SK-N-SH (cell line): ENCODE data around the gene SMYD1. TPM values are rescaled to one million over a fixed set of nuclear protein-coding genes. Genes with fewer than 3 reads are reported as not detected.

Source experiments
- CTCF ChIA-PET: fragments of 300-600, 350-600 bp; formaldehyde crosslinking; extraction: SDS; loops from one replicate; lab custom pipeline; 2021; lab: Yijun Ruan, JAX
- POLR2A ChIA-PET: fragments of 350-600 bp; sonication (Branson Sonifier 250); formaldehyde crosslinking; extraction: SDS; loops from one replicate; lab custom pipeline; 2020; ENCODE audit warnings: antibody characterized with exemption, inconsistent platforms; lab: Yijun Ruan, JAX
- DNase-seq: peaks from one replicate; pipeline ENCODE4 v3.0.0; 2012
- H2AFZ ChIP-seq: fragments of 200-600 bp; sonication (generic); 2 replicates; pipeline ENCODE4 v1.8.1; 2016; ENCODE audit warnings: antibody characterized with exemption, mild to moderate bottlenecking, low read depth
- H3F3A ChIP-seq: fragments of 200-600 bp; sonication (generic); replicated peaks from 2 replicates; pipeline ENCODE3; 2016; ENCODE audit warnings: antibody characterized with exemption, mild to moderate bottlenecking; ENCODE audit not compliant: insufficient read depth
- H3K27ac ChIP-seq, 2 experiments: fragments of 200-500 bp in 1 of 2; fragments of 200-600 bp in 1 of 2; sonication (Bioruptor generic) in 1 of 2; sonication (generic), shearing (Covaris generic) in 1 of 2; 2 replicates each; pipeline versions ENCODE4 v1.5.1 to v1.6.1; 2014 to 2016; ENCODE audit warnings: low read depth in 2 of 2, inconsistent platforms in 1 of 2, low read length in 1 of 2, mild to moderate bottlenecking in 1 of 2, mixed read lengths in 1 of 2
- H3K27me3 ChIP-seq: fragments of 200-600 bp; sonication (generic), shearing (Covaris generic); 2 replicates; pipeline ENCODE4 v1.6.1; 2016; ENCODE audit warnings: mixed run types; ENCODE audit not compliant: insufficient read depth
- H3K36me3 ChIP-seq, 2 experiments: fragments of 200-500 bp in 1 of 2; fragments of 200-600 bp in 1 of 2; sonication (Bioruptor generic) in 1 of 2; sonication (generic) in 1 of 2; replicated peaks in 1 of 2; 2 replicates each; pipeline versions ENCODE3 to v1.5.1; 2014 to 2016; ENCODE audit warnings: low read length in 1 of 2, mild to moderate bottlenecking in 1 of 2; ENCODE audit not compliant: insufficient read depth in 2 of 2, control insufficient read depth in 1 of 2
- H3K4me1 ChIP-seq, 2 experiments: fragments of 200-500 bp in 1 of 2; fragments of 200-600 bp in 1 of 2; sonication (Bioruptor generic) in 1 of 2; sonication (generic), shearing (Covaris generic) in 1 of 2; 2 replicates each; pipeline versions ENCODE4 v1.5.1 to v1.6.1; 2014 to 2016; ENCODE audit warnings: low read depth in 1 of 2, low read length in 1 of 2, mixed run types in 1 of 2; ENCODE audit not compliant: insufficient read depth in 2 of 2, control insufficient read depth in 1 of 2
- H3K4me2 ChIP-seq: fragments of 200-600 bp; sonication (generic), shearing (Covaris generic); 2 replicates; pipeline ENCODE4 v1.6.1; 2017; ENCODE audit warnings: mixed run types
- H3K4me3 ChIP-seq, 2 experiments: fragments of 200-500 bp in 1 of 2; fragments of 200-600 bp in 1 of 2; sonication (Bioruptor generic) in 1 of 2; sonication (generic), shearing (Covaris generic) in 1 of 2; 2 replicates each; pipeline versions ENCODE4 v1.5.1 to v1.8.1; 2014 to 2016; ENCODE audit warnings: low read depth in 2 of 2, inconsistent platforms in 1 of 2, low read length in 1 of 2, mild to moderate bottlenecking in 1 of 2, mixed read lengths in 1 of 2, moderate library complexity in 1 of 2
- H3K79me2 ChIP-seq: fragments of 200-600 bp; sonication (generic); 2 replicates; pipeline ENCODE4 v1.8.1; 2017; ENCODE audit warnings: mild to moderate bottlenecking; ENCODE audit not compliant: insufficient read depth
- H3K9ac ChIP-seq: fragments of 200-600 bp; sonication (generic); 2 replicates; pipeline ENCODE4 v1.6.1; 2017; ENCODE audit warnings: mixed run types
- H3K9me2 ChIP-seq: fragments of 200-600 bp; sonication (generic); 2 replicates; pipeline ENCODE4 v1.6.1; 2017; ENCODE audit warnings: mixed run types
- H3K9me3 ChIP-seq: fragments of 200-600 bp; sonication (generic); 2 replicates; pipeline ENCODE4 v1.6.1; 2017; ENCODE audit warnings: mixed run types, mild to moderate bottlenecking, moderate library complexity
- H4K20me1 ChIP-seq: fragments of 200-600 bp; sonication (generic); 2 replicates; pipeline ENCODE4 v1.6.1; 2017; ENCODE audit warnings: mild to moderate bottlenecking, mixed run types; ENCODE audit not compliant: insufficient read depth
- CTCF ChIP-seq: fragments of 200-600 bp; sonication (generic); IDR thresholded peaks from 2 replicates; pipeline ENCODE4 v1.6.1; 2017; ENCODE audit warnings: antibody characterized with exemption, mild to moderate bottlenecking, moderate library complexity
- ELF1 ChIP-seq: IDR thresholded peaks from 2 replicates; pipeline ENCODE4 v1.4.0; 2012
- FOSL2 ChIP-seq: IDR thresholded peaks from 2 replicates; pipeline ENCODE4 v1.4.0; 2012; ENCODE audit warnings: low read depth, mild to moderate bottlenecking, moderate library complexity, borderline replicate concordance
- FOXM1 ChIP-seq: IDR thresholded peaks from 2 replicates; pipeline ENCODE4 v1.4.0; 2012; ENCODE audit warnings: low read depth, mild to moderate bottlenecking
- GATA2 ChIP-seq: sonication (generic); formaldehyde crosslinking; IDR thresholded peaks from 2 replicates; pipeline ENCODE4 v1.5.0; 2020; ENCODE audit warnings: mild to moderate bottlenecking, missing genetic modification reagents
- JUND ChIP-seq: IDR thresholded peaks from 2 replicates; pipeline ENCODE4 v1.4.0; 2012
- MXI1 ChIP-seq: IDR thresholded peaks from 2 replicates; pipeline ENCODE4 v1.6.1; 2012; ENCODE audit warnings: mild to moderate bottlenecking, low read depth, low read length, improper control_type of control experiment
- NRF1 ChIP-seq: IDR thresholded peaks from 2 replicates; pipeline ENCODE4 v1.6.1; 2012; ENCODE audit warnings: low read depth, mild to moderate bottlenecking, low read length
- POLR2AphosphoS5 ChIP-seq: IDR thresholded peaks from 2 replicates; pipeline ENCODE4 v1.6.1; 2012; ENCODE audit warnings: low read depth, low read length
- RXRA ChIP-seq: IDR thresholded peaks from 2 replicates; pipeline ENCODE4 v1.4.0; 2012; ENCODE audit warnings: low read depth, mild to moderate bottlenecking, borderline replicate concordance
- TAF1 ChIP-seq: IDR thresholded peaks from 2 replicates; pipeline ENCODE4 v1.6.1; 2012; ENCODE audit warnings: low read depth, mild to moderate bottlenecking, low read length, moderate library complexity, borderline replicate concordance
- USF2 ChIP-seq: fragments of 150-350 bp; IDR thresholded peaks from 2 replicates; pipeline ENCODE4 v1.6.1; 2017; ENCODE audit warnings: antibody characterized with exemption, low read length, low read depth, borderline replicate concordance
- YY1 ChIP-seq: IDR thresholded peaks from 2 replicates; pipeline ENCODE4 v1.4.0; 2012; ENCODE audit warnings: low read depth, mild to moderate bottlenecking
- ZBTB33 ChIP-seq: IDR thresholded peaks from 2 replicates; pipeline ENCODE4 v1.4.0; 2012; ENCODE audit warnings: low read depth, borderline replicate concordance
- WGBS: methylation state at CpG from one replicate; pipeline ENCODE4 v1.1.6; 2017; ENCODE audit warnings: low lambda C conversion rate; 5-methylcytosine and 5-hydroxymethylcytosine counted together
- polyA plus RNA-seq, 3 experiments: library from polyadenylated mRNA; depleted of rRNA; stranded (reverse); fragments of >200 nt; gene quantifications; 2 replicates each; pipeline ENCODE4 v1.2.3, GENCODE V29; 2012
- TF ChIP-seq, protein P1 (sequence below): IDR thresholded peaks from 2 replicates; pipeline ENCODE4 v1.6.1; 2012; ENCODE audit warnings: mild to moderate bottlenecking, low read depth, low read length, moderate library complexity

SMYD1 gene
- polyA plus RNA-seq, 1 of the 3 experiments (the other 2 are of a cell fraction), result not detected

- CTCF ChIA-PET, result interaction anchor here (1.1 kb wide), 1 partner anchor 24 kb away, joined by 5 read pairs; no protein-coding TSS in a partner anchor
Measured at GRCh38 chr2:88036182-88036581, 31.4 kb upstream of the SMYD1 start.

DNA sequence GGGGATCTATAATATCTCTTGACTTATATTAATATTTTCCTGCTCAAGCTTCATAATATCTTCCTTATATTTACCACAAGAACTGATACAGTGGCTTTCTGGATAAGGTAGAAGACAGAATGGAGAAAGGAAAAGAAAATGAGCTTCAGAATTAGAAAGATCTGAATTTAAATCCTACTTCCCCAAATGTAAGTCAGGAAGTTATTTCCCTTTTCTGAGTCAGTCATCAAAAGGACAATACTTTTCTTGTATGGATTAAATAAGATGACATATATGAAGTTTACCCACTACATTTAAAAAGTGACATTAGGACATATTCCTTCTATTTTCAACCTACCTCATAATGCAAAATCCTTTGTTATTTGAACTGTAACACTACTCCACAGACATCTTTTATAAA is 31.0 kb upstream of the SMYD1 start:
- H3K4me2 ChIP-seq, result no peak overlapping the region
- peaks cover 54% of the 10 kb centered on the region for H3K79me2 ChIP-seq
- CTCF ChIA-PET, result interaction anchor here (1.1 kb wide), 1 partner anchor 24 kb away, joined by 5 read pairs; no protein-coding TSS in a partner anchor
- H3K9ac ChIP-seq, result no peak overlapping the region
- no peak for DNase-seq
- H3F3A ChIP-seq, result peaks cover 31% of the 10 kb centered on the region
- H3K4me3 ChIP-seq, result no peak overlapping the region
- H2AFZ ChIP-seq, result no peak overlapping the region
- H3K9me3 ChIP-seq, result no peaks in the 10 kb centered on the region
- H3K36me3 ChIP-seq, result peaks cover 40 to 46% of the 10 kb centered on the region in 2 experiments
- no peaks in the 10 kb centered on the region; the same call in 1 of the 2 replicates for H4K20me1 ChIP-seq
- no peaks in the 10 kb centered on the region for H3K27me3 ChIP-seq
- H3K27ac ChIP-seq, result no peak overlapping the region
- H3K9me2 ChIP-seq, result no peaks in the 10 kb centered on the region
- POLR2A ChIA-PET, result no interaction called here
- peaks cover 0 to 17% of the 10 kb centered on the region in 2 experiments; a peak in 1 of 4 replicates for H3K4me1 ChIP-seq
- TF ChIP-seq USF2, result no peak
- no peak for TF ChIP-seq RXRA
- TF ChIP-seq ZBTB33, result no peak
- TF ChIP-seq TAF1, result no peak
- no peak for TF ChIP-seq CTCF
- no peak for TF ChIP-seq POLR2AphosphoS5
- TF ChIP-seq NRF1, result no peak
- TF ChIP-seq, protein P1, sequence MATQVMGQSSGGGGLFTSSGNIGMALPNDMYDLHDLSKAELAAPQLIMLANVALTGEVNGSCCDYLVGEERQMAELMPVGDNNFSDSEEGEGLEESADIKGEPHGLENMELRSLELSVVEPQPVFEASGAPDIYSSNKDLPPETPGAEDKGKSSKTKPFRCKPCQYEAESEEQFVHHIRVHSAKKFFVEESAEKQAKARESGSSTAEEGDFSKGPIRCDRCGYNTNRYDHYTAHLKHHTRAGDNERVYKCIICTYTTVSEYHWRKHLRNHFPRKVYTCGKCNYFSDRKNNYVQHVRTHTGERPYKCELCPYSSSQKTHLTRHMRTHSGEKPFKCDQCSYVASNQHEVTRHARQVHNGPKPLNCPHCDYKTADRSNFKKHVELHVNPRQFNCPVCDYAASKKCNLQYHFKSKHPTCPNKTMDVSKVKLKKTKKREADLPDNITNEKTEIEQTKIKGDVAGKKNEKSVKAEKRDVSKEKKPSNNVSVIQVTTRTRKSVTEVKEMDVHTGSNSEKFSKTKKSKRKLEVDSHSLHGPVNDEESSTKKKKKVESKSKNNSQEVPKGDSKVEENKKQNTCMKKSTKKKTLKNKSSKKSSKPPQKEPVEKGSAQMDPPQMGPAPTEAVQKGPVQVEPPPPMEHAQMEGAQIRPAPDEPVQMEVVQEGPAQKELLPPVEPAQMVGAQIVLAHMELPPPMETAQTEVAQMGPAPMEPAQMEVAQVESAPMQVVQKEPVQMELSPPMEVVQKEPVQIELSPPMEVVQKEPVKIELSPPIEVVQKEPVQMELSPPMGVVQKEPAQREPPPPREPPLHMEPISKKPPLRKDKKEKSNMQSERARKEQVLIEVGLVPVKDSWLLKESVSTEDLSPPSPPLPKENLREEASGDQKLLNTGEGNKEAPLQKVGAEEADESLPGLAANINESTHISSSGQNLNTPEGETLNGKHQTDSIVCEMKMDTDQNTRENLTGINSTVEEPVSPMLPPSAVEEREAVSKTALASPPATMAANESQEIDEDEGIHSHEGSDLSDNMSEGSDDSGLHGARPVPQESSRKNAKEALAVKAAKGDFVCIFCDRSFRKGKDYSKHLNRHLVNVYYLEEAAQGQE, result no peak
- no peak for TF ChIP-seq ELF1
- TF ChIP-seq YY1, result no peak

More at GRCh38 chr2:88036182-88036581, 31.4 kb upstream of the SMYD1 start:
- Histone ChIP-seq H2AFZ (no peak overlapping the region), H3K4me2 (no peak overlapping the region), H3K36me3 (peaks cover 40 to 51% of the 10 kb centered on the region in 2 experiments), H4K20me1 (no peaks in the 10 kb centered on the region; the same call in 1 of the 2 replicates), H3K4me1 (peaks cover 0 to 17% of the 10 kb centered on the region in 2 experiments; a peak in 1 of 4 replicates), H3K9me2 (no peaks in the 10 kb centered on the region), H3K9me3 (no peaks in the 10 kb centered on the region), H3K4me3 (no peak overlapping the region), H3F3A (peaks cover 31% of the 10 kb centered on the region), H3K27ac (no peak overlapping the region), H3K27me3 (no peaks in the 10 kb centered on the region), H3K9ac (no peak overlapping the region), H3K79me2 (peaks cover 53% of the 10 kb centered on the region)
- TF ChIP-seq GATA2 (CRISPR knock-in tag) (no peak), FOXM1 (no peak), FOSL2 (no peak), MXI1 (no peak), ZBTB33 (no peak), NRF1 (no peak), JUND (no peak)
- WGBS, result 85% methylated on average over 2 of the region's 2 CpGs
- POLR2A ChIA-PET, result no interaction called here
- DNase-seq, result no peak
